Peyer's patch (tissue), 4 donors: ENCODE data around the gene FGGY.

Source experiments
- CTCF ChIP-seq, 6 experiments: fragments of 450-650 bp in 4 of 6; fragments of 200-600 bp in 2 of 6; sonication (generic) in 1 of 6; IDR thresholded peaks; one replicate each; pipeline ENCODE4 v1.5.1; 2017 to 2019; ENCODE audit warnings: antibody characterized with exemption in 6 of 6, mild to moderate bottlenecking in 3 of 6, moderate library complexity in 1 of 6
- POLR2A ChIP-seq, 2 donors: fragments of 450-650 bp; IDR thresholded peaks; one replicate each; pipeline ENCODE4 v1.5.1; 2017; ENCODE audit warnings: antibody characterized with exemption in 2 of 2, mild to moderate bottlenecking in 2 of 2, moderate library complexity in 2 of 2

- TF ChIP-seq CTCF (IDR thresholded peaks at IDR 0.05) (no peak), POLR2A (IDR thresholded peaks at IDR 0.05) (no peak)
Observed at GRCh38 chr1:59377350-59377904, 80.5 kb downstream of the FGGY start.
